Hematopoietic multipotent progenitor cell treated with erythropoietin and hydrocortisone succinate and interleukin-3 and kit ligand, for 8 days (in vitro differentiated cells): Measurements from ENCODE around the gene ZNF417.

ENCODE experiments used
- DNase-seq: peaks from one replicate; pipeline ENCODE4 v3.0.0-alpha.2; 2015

ZNF417 gene

GRCh38 chr19:57916168-57916995 lies at the start of gene ZNF417:
Gene ZNF417, minus strand, starts transcription at chr19:57916592. Its CDS starts 181 bp downstream, at chr19:57916411.
- peak; percentile 97 for DNase-seq

- no peak for DNase-seq
Observed at GRCh38 chr19:57964761-57965160, 48.4 kb upstream of the ZNF417 start.

GRCh38 chr19:57961785-57962184 lies 45.4 kb upstream of the ZNF417 start:
- DNase-seq: no peak

- DNase-seq: no peak
Observed at GRCh38 chr19:57954996-57955395, 38.6 kb upstream of the ZNF417 start.

GRCh38 chr19:57949702-57950101 lies 33.3 kb upstream of the ZNF417 start:
- DNase-seq: no peak

- DNase-seq: no peak
Observed at GRCh38 chr19:57949296-57949695, 32.9 kb upstream of the ZNF417 start.

- DNase-seq: peak; percentile 97
Observed at GRCh38 chr19:57947419-57948134, 31.2 kb upstream of the ZNF417 start, which contains the start of gene ZNF256. Gene ZNF256, minus strand, starts transcription at chr19:57947706. Its CDS starts 232 bp downstream, at chr19:57947474.

GRCh38 chr19:57947088-57947418 lies 30.7 kb upstream of the ZNF417 start:
- no peak for DNase-seq

- DNase-seq: no peak
Observed at GRCh38 chr19:57946316-57946715, 29.9 kb upstream of the ZNF417 start.

GRCh38 chr19:57941593-57941992 lies 25.2 kb upstream of the ZNF417 start:
- no peak for DNase-seq

GRCh38 chr19:57935731-57936130 lies 19.3 kb upstream of the ZNF417 start:
- no peak for DNase-seq

- DNase-seq: peak; percentile 92
Observed at GRCh38 chr19:57934820-57935665, 18.7 kb upstream of the ZNF417 start, which contains the start of gene ZNF418. Gene ZNF418, minus strand, starts transcription at chr19:57935402. Its CDS starts 1,580 bp downstream, at chr19:57933822.

GRCh38 chr19:57927587-57927986 lies 11.2 kb upstream of the ZNF417 start:
- DNase-seq: no peak

- no peak for DNase-seq
Observed at GRCh38 chr19:57914531-57914930, 1.9 kb downstream of the ZNF417 start.

GRCh38 chr19:57907394-57907793 lies 9.0 kb downstream of the ZNF417 start:
- no peak for DNase-seq

GRCh38 chr19:57905258-57905657 lies 11.1 kb downstream of the ZNF417 start:
- no peak for DNase-seq

GRCh38 chr19:57903618-57904184 lies 12.7 kb downstream of the ZNF417 start:
- DNase-seq: no peak

- DNase-seq: no peak
Observed at GRCh38 chr19:57900311-57900710, 16.1 kb downstream of the ZNF417 start.

GRCh38 chr19:57890706-57891105 lies 25.7 kb downstream of the ZNF417 start:
- peak; percentile 1 for DNase-seq

GRCh38 chr19:57888560-57889231 lies 27.7 kb downstream of the ZNF417 start, which contains the start of gene ZNF814:
Gene ZNF814, minus strand, starts transcription at chr19:57889037. Its CDS starts 235 bp downstream, at chr19:57888802.
- DNase-seq: peak; percentile 95

GRCh38 chr19:57888107-57888559 lies 28.3 kb downstream of the ZNF417 start:
- DNase-seq: peak; percentile 24
